ENCODE results near the gene NCOA4.

DNA sequence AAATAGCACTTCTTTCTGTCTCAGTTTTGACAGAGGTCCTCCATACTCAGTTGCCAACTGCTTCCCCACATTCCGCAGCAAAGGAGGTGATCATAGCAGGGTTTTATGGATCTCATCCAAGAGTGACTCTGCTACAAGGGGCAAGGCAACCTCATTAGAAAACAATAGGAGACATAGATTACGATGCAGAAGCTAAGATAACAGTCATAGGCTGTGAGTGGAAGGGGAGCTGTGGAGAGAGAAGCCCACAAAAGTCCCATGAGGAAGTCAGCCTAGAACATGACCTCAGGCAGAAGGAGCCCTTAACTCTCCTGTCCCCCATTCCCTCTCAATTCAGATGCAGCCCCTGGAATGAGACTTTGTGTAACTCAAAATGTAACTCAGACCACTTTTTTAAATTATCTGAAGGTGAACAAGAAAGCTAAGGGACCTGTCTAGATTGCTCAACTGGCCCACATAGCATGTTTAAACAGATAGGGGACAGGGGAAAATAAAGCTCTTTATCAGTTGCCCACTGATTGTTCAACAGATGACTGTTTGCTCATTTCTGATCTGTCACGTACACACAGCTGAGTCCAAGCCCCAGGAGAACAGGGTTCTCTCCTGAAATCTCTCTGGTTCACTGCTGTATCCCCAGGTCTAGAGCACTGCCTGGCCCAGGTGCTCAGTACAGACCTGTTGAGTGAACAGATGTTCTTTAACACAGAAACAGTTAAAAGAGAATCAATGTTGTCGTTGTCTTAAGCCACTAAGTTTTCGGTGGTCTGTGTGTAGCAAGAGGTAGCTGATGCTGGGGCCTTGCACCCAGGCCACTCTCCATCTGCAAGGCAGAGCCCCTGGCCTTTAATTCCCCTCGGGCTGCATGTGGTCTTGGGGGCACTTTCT, 1.5 kb upstream of the NCOA4 start:
- no peak for TF ChIP-seq EZH2 (IDR thresholded peaks at IDR 0.05; ENCODE audit: borderline replicate concordance, low read length)
- TF ChIP-seq, protein P1, sequence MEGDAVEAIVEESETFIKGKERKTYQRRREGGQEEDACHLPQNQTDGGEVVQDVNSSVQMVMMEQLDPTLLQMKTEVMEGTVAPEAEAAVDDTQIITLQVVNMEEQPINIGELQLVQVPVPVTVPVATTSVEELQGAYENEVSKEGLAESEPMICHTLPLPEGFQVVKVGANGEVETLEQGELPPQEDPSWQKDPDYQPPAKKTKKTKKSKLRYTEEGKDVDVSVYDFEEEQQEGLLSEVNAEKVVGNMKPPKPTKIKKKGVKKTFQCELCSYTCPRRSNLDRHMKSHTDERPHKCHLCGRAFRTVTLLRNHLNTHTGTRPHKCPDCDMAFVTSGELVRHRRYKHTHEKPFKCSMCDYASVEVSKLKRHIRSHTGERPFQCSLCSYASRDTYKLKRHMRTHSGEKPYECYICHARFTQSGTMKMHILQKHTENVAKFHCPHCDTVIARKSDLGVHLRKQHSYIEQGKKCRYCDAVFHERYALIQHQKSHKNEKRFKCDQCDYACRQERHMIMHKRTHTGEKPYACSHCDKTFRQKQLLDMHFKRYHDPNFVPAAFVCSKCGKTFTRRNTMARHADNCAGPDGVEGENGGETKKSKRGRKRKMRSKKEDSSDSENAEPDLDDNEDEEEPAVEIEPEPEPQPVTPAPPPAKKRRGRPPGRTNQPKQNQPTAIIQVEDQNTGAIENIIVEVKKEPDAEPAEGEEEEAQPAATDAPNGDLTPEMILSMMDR (conservative IDR thresholded peaks at IDR 0.05 in 1 of 2, IDR thresholded peaks at IDR 0.05 in 1 of 2; ENCODE audit: extremely low read depth in 1 of 2, insufficient read depth in 1 of 2, low read depth in 1 of 2, low read length in 2 of 2), result no peak

Data from mammary epithelial cell (primary cell).